ENCODE results near the gene UBA1. TPM values are rescaled to one million over a fixed set of nuclear protein-coding genes. Genes with fewer than 3 reads are reported as not detected.

UBA1 gene
- total and polyA plus RNA-seq, 10 of the 15 experiments (the other 5 are each of a cell fraction or from before 2014, with no cell fraction given): 60.4 to 314 (median 216) TPM

- H3K9ac ChIP-seq (ENCODE audit: control insufficient read depth, insufficient read depth, low read length): no peak overlapping the region
- peaks cover 8% of the 10 kb centered on the region for H3K79me2 ChIP-seq (ENCODE audit: control insufficient read depth, insufficient read depth, low read length)
- intact Hi-C loops (cut with micrococcal nuclease; ENCODE audit: unreplicated experiment) (no loop called here), in situ Hi-C loops (cut with MboI) (no loop called here)
- ChIA-PET RAD21 (ENCODE audit: unreplicated experiment) (no interaction called here), POLR2A (no interaction called here), CTCF (no interaction called here), SMC1A (ENCODE audit: uncharacterized antibody, unreplicated experiment) (no interaction called here)
- H3K27me3 ChIP-seq (replicated peaks in 1 of 2; ENCODE audit: control insufficient read depth in 2 of 2, insufficient read depth in 2 of 2, low read length in 1 of 2): no peaks in the 10 kb centered on the region
- no TSS peak for BruUV-seq (replicated peaks)
- DNase-seq (ENCODE audit: low read depth, low spot score) (no peak), FAIRE-seq (no peak), ATAC-seq (no peak)
- no peak overlapping the region for H2AFZ ChIP-seq (ENCODE audit: control insufficient read depth, low read depth, low read length)
- H3K9me3 ChIP-seq (replicated peaks; ENCODE audit: control insufficient read depth, insufficient read depth, low read length): no peaks in the 10 kb centered on the region
- H3K36me3 ChIP-seq (ENCODE audit: control insufficient read depth in 2 of 2, insufficient read depth in 2 of 2, low read length in 1 of 2): peaks cover 17% of the 10 kb centered on the region in 2 experiments; a peak in 3 of 4 replicates
- WGBS (ENCODE audit: insufficient coverage, insufficient replicate concordance, low lambda C conversion rate, missing lambda C conversion rate): 87% methylated on average over 6 of the region's 6 CpGs
- H3K4me2 ChIP-seq (ENCODE audit: control insufficient read depth, insufficient read depth): no peak overlapping the region
- H3K4me1 ChIP-seq (ENCODE audit: control insufficient read depth, insufficient read depth, low read length): no peaks in the 10 kb centered on the region
- no peak overlapping the region for H3K4me3 ChIP-seq
- TF ChIP-seq POLR2AphosphoS2 (IDR thresholded peaks at IDR 0.05; ENCODE audit: low read depth, low read length) (no peak), ZNF384 (IDR thresholded peaks at IDR 0.05; ENCODE audit: borderline replicate concordance, low read depth, low read length) (no peak), JUND (IDR thresholded peaks at IDR 0.05; ENCODE audit: low read depth, low read length) (no peak), NFYB (IDR thresholded peaks at IDR 0.05; ENCODE audit: insufficient read depth, low read depth, low read length) (no peak), NKRF (conservative IDR thresholded peaks at IDR 0.05) (no peak), PKNOX1 (IDR thresholded peaks at IDR 0.05) (no peak), HDAC2 (IDR thresholded peaks at IDR 0.05) (no peak), KDM1A (IDR thresholded peaks at IDR 0.05; ENCODE audit: borderline replicate concordance) (no peak), ZNF24 (IDR thresholded peaks at IDR 0.05) (no peak), STAT3 (IDR thresholded peaks at IDR 0.05; ENCODE audit: low read depth, low read length) (no peak), PAX5 (IDR thresholded peaks at IDR 0.05; ENCODE audit: borderline replicate concordance, low read depth, low read length) (no peak), POLR2AphosphoS5 (IDR thresholded peaks at IDR 0.05; ENCODE audit: low read length) (no peak), NRF1 (conservative IDR thresholded peaks at IDR 0.05; ENCODE audit: low read depth, low read length) (no peak), ASH2L (IDR thresholded peaks at IDR 0.05; ENCODE audit: borderline replicate concordance, low read depth) (no peak), ATF7 (IDR thresholded peaks at IDR 0.05; ENCODE audit: low read depth) (no peak), YBX1 (IDR thresholded peaks at IDR 0.05) (no peak), CBFB (IDR thresholded peaks at IDR 0.05; ENCODE audit: low read depth) (no peak), TCF12 (IDR thresholded peaks at IDR 0.05; ENCODE audit: low read depth, low read length) (no peak), ZBTB40 (IDR thresholded peaks at IDR 0.05; ENCODE audit: borderline replicate concordance) (no peak)
- no peaks in the 10 kb centered on the region for H4K20me1 ChIP-seq (ENCODE audit: control insufficient read depth, insufficient read depth)
- no peak overlapping the region for H3K27ac ChIP-seq (ENCODE audit: control insufficient read depth, insufficient read depth)
Measured at GRCh38 chrX:47229427-47229826, 35.8 kb downstream of the UBA1 start.

Measured in GM12878 (cell line).